ENCODE results near the gene PDCD10.
A peak's percentile ranks its signal among the peaks of the same experiment; 100 is the strongest.

PDCD10 gene

DNA sequence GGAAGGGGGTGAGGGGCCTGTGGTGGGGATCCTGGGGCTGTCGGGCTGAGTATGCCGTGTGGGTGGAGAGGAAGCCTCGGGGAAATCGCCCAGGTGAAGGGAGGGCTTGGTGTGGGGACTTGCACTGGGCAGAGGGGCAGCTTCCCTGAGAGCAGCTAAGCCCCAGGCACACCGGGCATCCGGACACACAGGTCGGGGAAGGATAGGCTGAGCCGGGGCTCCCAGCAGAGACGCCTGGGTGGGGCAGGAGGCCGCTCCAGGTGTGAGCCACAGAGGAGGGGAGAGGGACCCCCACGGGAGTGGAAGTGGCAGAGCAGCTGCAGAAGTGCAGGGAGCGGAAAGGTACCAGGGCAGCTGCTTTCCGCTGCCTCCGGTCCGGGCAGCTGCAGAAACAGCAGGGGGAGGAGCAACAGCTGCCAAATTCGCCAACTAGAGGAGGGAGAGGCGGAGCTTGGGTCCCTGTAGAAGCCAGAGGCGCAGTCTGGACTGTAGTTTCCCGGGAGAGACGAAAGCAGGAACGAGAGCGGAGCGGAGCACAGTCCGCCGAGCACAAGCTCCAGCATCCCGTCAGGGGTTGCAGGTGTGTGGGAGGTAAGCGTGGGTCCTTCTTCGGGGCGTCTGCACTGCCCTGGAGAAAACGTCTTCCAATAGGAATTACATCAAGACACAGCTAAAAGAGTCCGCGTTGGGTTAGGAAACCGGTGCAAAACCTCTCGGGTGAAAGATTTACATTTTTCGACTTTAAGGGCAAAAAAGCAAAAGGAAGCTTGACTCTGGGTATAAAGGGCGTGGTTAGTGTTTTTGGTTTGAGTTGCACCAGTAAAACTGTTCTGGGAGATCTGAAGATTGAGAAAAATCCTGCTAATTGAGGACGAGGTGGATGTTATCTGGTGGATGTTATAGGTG lies 794 bp upstream of the PDCD10 start, which contains the start of gene SERPINI1:
Gene SERPINI1, plus strand, starts transcription at position 489 of the 906 bp plus-strand sequence. CDS start 53,408 bp downstream, outside the sequence.
- Histone ChIP-seq H3K4me3 (ENCODE audit: low read length) (peak within 1 kb of the TSS; percentile 85), H3K9ac (ENCODE audit: low read length) (peak within 1 kb of the TSS; percentile 83), H3K27ac (ENCODE audit: low read length) (peak within 1 kb of the TSS; percentile 81), H3K4me1 (ENCODE audit: low read length) (peaks cover 18% of the 10 kb centered on the region), H3K4me2 (ENCODE audit: low read length) (peak within 1 kb of the TSS; percentile 81), H2AFZ (ENCODE audit: low read depth, low read length) (peak within 1 kb of the TSS; percentile 79), H3K27me3 (ENCODE audit: low read depth, low read length) (no peaks in the 10 kb centered on the region; the same call in 1 of the 2 replicates), H3K9me3 (ENCODE audit: insufficient read depth, low read length) (no peaks in the 10 kb centered on the region), H3K79me2 (ENCODE audit: low read length) (peaks cover 39% of the 10 kb centered on the region), H3K36me3 (replicated peaks; ENCODE audit: low read depth, low read length) (peaks cover 2% of the 10 kb centered on the region), H4K20me1 (ENCODE audit: insufficient read depth, low read length) (peaks cover 17% of the 10 kb centered on the region)
- TF ChIP-seq EZH2phosphoT487 (IDR thresholded peaks at IDR 0.05; ENCODE audit: low read depth): no peak
- TF ChIP-seq, protein P1, sequence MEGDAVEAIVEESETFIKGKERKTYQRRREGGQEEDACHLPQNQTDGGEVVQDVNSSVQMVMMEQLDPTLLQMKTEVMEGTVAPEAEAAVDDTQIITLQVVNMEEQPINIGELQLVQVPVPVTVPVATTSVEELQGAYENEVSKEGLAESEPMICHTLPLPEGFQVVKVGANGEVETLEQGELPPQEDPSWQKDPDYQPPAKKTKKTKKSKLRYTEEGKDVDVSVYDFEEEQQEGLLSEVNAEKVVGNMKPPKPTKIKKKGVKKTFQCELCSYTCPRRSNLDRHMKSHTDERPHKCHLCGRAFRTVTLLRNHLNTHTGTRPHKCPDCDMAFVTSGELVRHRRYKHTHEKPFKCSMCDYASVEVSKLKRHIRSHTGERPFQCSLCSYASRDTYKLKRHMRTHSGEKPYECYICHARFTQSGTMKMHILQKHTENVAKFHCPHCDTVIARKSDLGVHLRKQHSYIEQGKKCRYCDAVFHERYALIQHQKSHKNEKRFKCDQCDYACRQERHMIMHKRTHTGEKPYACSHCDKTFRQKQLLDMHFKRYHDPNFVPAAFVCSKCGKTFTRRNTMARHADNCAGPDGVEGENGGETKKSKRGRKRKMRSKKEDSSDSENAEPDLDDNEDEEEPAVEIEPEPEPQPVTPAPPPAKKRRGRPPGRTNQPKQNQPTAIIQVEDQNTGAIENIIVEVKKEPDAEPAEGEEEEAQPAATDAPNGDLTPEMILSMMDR (IDR thresholded peaks at IDR 0.05; ENCODE audit: low read depth, low read length): no peak

DNA sequence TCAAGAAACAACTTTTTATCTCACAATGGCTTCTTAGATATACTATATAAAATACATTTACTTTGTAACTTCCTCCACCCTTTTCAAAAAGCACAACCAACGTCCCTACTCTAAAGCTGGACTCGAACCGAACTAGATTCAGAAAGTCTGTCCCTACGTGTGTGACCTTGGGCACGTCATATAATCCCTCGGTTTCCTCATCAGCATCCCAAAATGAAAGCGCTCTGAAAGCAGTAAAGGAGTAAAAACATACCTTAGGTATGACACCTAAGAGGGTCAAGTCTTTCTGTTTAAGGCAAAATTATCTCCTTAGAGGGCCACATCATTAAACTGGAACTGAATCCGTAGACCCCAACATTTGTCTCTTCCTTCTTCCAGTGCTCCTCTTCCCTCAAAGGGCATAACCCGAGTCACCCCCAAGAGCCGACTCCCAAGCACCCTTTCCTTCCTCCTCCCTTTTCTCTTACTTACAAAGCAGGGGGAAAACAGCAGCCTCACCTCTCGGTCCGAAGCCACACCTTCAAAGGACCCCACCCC lies 663 bp downstream of the PDCD10 start:
- Histone ChIP-seq H4K20me1 (ENCODE audit: insufficient read depth, low read length) (peaks cover 31% of the 10 kb centered on the region), H3K9ac (ENCODE audit: low read length) (peak overlapping the region; percentile 75), H2AFZ (ENCODE audit: low read depth, low read length) (0 out of 2 replicates have a peak overlapping the region, but pooled peaks have one; percentile 79), H3K4me1 (ENCODE audit: low read length) (peaks cover 18% of the 10 kb centered on the region), H3K27me3 (ENCODE audit: low read depth, low read length) (no peaks in the 10 kb centered on the region; the same call in 1 of the 2 replicates), H3K4me2 (ENCODE audit: low read length) (peak overlapping the region; percentile 75), H3K79me2 (ENCODE audit: low read length) (peaks cover 54% of the 10 kb centered on the region), H3K9me3 (ENCODE audit: insufficient read depth, low read length) (no peaks in the 10 kb centered on the region), H3K4me3 (ENCODE audit: low read length) (peak overlapping the region; percentile 85), H3K27ac (ENCODE audit: low read length) (peak overlapping the region; percentile 81), H3K36me3 (replicated peaks; ENCODE audit: low read depth, low read length) (peaks cover 2% of the 10 kb centered on the region)
- TF ChIP-seq, protein P1 (IDR thresholded peaks at IDR 0.05; ENCODE audit: low read depth, low read length): no peak
- TF ChIP-seq EZH2phosphoT487 (IDR thresholded peaks at IDR 0.05; ENCODE audit: low read depth): no peak

DNA sequence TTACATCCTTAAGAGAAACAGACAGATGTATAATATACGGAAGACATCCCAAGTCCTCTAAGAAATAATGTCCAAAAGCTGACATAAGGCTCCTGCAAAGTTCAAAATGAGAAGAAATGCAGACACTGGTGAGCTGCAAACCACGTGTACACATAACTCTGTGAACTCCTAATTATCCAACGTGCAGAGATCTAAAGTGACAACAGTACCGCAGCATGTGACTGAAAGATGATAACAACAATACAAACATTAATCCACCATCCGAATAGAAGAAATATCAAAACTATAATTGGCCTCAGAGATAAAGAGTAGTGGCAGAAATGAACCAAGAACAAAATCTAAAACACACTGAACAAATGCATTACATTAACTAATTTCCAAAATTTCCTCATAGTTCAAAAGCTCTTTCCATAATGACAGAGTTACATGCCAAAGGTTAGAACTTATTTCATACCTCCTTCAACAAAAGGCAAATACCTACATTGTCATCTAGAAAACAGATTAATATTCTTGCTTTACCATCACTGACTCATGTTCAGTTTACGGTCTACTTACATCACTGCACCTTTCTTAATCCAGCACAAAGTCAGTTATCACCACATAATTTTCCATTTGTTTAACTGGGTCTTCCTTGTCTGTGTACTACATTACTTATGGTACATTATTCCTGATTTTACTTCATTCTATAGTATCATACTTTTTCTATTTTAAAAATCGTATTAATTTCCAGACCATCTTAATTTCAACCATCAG lies 2.2 kb downstream of the PDCD10 start:
- peaks cover 46% of the 10 kb centered on the region for H4K20me1 ChIP-seq (ENCODE audit: insufficient read depth, low read length)
- no peak overlapping the region for H3K4me3 ChIP-seq (ENCODE audit: low read length)
- H3K36me3 ChIP-seq (replicated peaks; ENCODE audit: low read depth, low read length): peaks cover 2% of the 10 kb centered on the region
- no peak overlapping the region for H3K27ac ChIP-seq (ENCODE audit: low read length)
- peaks cover 69% of the 10 kb centered on the region for H3K79me2 ChIP-seq (ENCODE audit: low read length)
- no peak for TF ChIP-seq EZH2phosphoT487 (IDR thresholded peaks at IDR 0.05; ENCODE audit: low read depth)
- TF ChIP-seq, protein P1 (IDR thresholded peaks at IDR 0.05; ENCODE audit: low read depth, low read length): no peak
- peak overlapping the region; percentile 75; the same call in 1 of the 2 replicates for H3K4me2 ChIP-seq (ENCODE audit: low read length)
- H2AFZ ChIP-seq (ENCODE audit: low read depth, low read length): no peak overlapping the region
- H3K9me3 ChIP-seq (ENCODE audit: insufficient read depth, low read length): no peaks in the 10 kb centered on the region
- peaks cover 18% of the 10 kb centered on the region for H3K4me1 ChIP-seq (ENCODE audit: low read length)
- no peaks in the 10 kb centered on the region; the same call in 1 of the 2 replicates for H3K27me3 ChIP-seq (ENCODE audit: low read depth, low read length)
- H3K9ac ChIP-seq (ENCODE audit: low read length): no peak overlapping the region
